ENCODE results near the gene HOXA9. TPM values are rescaled to one million over a fixed set of nuclear protein-coding genes. Genes with fewer than 3 reads are reported as not detected.

Gene HOXA9
- total and polyA plus RNA-seq, 4 donors, result 0.02 to 0.70 TPM; not detected in 2

DNA sequence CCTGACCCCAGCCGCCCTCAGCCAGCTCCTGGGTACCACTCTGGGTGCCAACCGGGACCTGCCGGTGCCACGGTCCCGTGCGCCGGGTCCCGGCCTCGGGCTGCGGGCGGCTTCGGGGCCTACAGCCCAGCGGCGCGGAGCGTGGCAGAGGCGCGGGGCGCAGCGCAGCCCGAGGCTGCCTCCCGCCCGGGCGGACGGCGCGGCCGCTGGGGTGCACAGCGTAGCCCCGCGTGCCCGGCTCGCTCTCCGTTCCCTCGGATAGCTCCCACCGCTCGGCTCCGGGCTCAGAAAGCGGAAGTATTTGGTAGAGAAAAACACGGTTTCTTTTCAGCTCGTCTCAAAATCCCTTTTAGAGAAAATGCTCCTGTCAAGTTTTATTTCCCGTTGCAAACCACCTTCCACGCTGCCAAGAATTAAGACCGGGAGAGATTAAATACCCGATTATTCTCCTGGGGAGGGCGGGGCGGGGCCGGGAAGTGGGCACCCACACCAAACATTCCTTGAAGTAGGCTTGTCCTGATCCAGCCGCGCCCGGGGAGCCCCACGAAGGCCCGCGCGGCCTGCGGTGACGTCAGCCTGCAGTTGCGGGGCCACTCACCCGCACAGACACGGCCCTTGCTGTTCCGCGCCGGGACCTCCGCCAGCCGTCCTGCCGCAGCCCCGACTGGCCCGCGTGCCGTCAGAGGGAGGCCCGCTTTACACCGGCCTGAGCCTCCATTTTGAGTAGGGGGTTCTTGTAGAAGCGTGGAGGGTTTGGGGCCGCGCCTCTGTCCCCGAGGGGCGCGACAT lies 27.4 kb upstream of the HOXA9 start:
- no peak overlapping the region for H3K9ac ChIP-seq (ENCODE audit: low read depth in 1 of 2, low read length in 2 of 2)
- peaks cover 0 to 6% (median under 1%) of the 10 kb centered on the region in 4 donors for H3K9me3 ChIP-seq (ENCODE audit: control insufficient read depth in 4 of 4, low read length in 3 of 4)
- peaks cover 14 to 26% (median 19%) of the 10 kb centered on the region in 4 donors for H3K4me1 ChIP-seq (ENCODE audit: control insufficient read depth in 4 of 4, insufficient read depth in 4 of 4, low read length in 3 of 4)
- TF ChIP-seq RXRA (IDR thresholded peaks at IDR 0.05) (no peak), RAD21 (IDR thresholded peaks at IDR 0.05) (no peak), GABPA (IDR thresholded peaks at IDR 0.05 in 1 of 2, conservative IDR thresholded peaks at IDR 0.05 in 1 of 2) (no peak), YY1 (IDR thresholded peaks at IDR 0.05) (no peak), ATF3 (IDR thresholded peaks at IDR 0.05) (no peak), JUND (IDR thresholded peaks at IDR 0.05) (no peak), SP1 (IDR thresholded peaks at IDR 0.05) (no peak), HNF4A (conservative IDR thresholded peaks at IDR 0.05) (no peak)
- TF ChIP-seq, protein P1, sequence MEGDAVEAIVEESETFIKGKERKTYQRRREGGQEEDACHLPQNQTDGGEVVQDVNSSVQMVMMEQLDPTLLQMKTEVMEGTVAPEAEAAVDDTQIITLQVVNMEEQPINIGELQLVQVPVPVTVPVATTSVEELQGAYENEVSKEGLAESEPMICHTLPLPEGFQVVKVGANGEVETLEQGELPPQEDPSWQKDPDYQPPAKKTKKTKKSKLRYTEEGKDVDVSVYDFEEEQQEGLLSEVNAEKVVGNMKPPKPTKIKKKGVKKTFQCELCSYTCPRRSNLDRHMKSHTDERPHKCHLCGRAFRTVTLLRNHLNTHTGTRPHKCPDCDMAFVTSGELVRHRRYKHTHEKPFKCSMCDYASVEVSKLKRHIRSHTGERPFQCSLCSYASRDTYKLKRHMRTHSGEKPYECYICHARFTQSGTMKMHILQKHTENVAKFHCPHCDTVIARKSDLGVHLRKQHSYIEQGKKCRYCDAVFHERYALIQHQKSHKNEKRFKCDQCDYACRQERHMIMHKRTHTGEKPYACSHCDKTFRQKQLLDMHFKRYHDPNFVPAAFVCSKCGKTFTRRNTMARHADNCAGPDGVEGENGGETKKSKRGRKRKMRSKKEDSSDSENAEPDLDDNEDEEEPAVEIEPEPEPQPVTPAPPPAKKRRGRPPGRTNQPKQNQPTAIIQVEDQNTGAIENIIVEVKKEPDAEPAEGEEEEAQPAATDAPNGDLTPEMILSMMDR (IDR thresholded peaks at IDR 0.05; ENCODE audit: low read depth, low read length, missing input control), result no peak
- H3K27ac ChIP-seq (ENCODE audit: low read depth in 1 of 2, low read length in 2 of 2), result no peak overlapping the region
- H3K27me3 ChIP-seq (ENCODE audit: control insufficient read depth in 4 of 4, insufficient read depth in 4 of 4, low read length in 3 of 4), result peaks cover 4 to 47% (median 30%) of the 10 kb centered on the region in 4 donors
- H3K4me3 ChIP-seq (ENCODE audit: low read depth in 1 of 3, low read length in 3 of 3), result peak overlapping the region in 1 of 3 donors; percentile 42
- no peak for DNase-seq (ENCODE audit: low spot score)
- H3K36me3 ChIP-seq (ENCODE audit: control insufficient read depth in 4 of 4, insufficient read depth in 3 of 4, low read depth in 1 of 4, low read length in 3 of 4), result no peaks in the 10 kb centered on the region
- WGBS, result 4% methylated on average over 78 of the region's 78 CpGs

GRCh38 chr7:27191833-27192545 lies 26.7 kb upstream of the HOXA9 start:
- Histone ChIP-seq H3K36me3 (ENCODE audit: control insufficient read depth in 4 of 4, insufficient read depth in 3 of 4, low read depth in 1 of 4, low read length in 3 of 4) (no peaks in the 10 kb centered on the region), H3K4me3 (ENCODE audit: low read depth in 1 of 3, low read length in 3 of 3) (peak overlapping the region in 1 of 3 donors; percentile 42), H3K27ac (ENCODE audit: low read depth in 1 of 2, low read length in 2 of 2) (no peak overlapping the region), H3K4me1 (ENCODE audit: control insufficient read depth in 4 of 4, insufficient read depth in 4 of 4, low read length in 3 of 4) (peaks cover 14 to 28% (median 20%) of the 10 kb centered on the region in 4 donors), H3K9me3 (ENCODE audit: control insufficient read depth in 4 of 4, low read length in 3 of 4) (peaks cover 0 to 6% (median under 1%) of the 10 kb centered on the region in 4 donors), H3K9ac (ENCODE audit: low read depth in 1 of 2, low read length in 2 of 2) (no peak overlapping the region), H3K27me3 (ENCODE audit: control insufficient read depth in 4 of 4, insufficient read depth in 4 of 4, low read length in 3 of 4) (peaks cover 4 to 50% (median 30%) of the 10 kb centered on the region in 4 donors)
- 10% methylated on average over 42 of the region's 42 CpGs for WGBS
- TF ChIP-seq REST (IDR thresholded peaks at IDR 0.05) (no peak), ATF3 (IDR thresholded peaks at IDR 0.05) (no peak), FOXA2 (IDR thresholded peaks at IDR 0.05) (no peak), HNF4G (IDR thresholded peaks at IDR 0.05) (no peak), TAF1 (conservative IDR thresholded peaks at IDR 0.05) (no peak), NR2F2 (IDR thresholded peaks at IDR 0.05) (no peak), JUND (IDR thresholded peaks at IDR 0.05) (no peak), HNF4A (conservative IDR thresholded peaks at IDR 0.05) (no peak)
- TF ChIP-seq, protein P2, sequence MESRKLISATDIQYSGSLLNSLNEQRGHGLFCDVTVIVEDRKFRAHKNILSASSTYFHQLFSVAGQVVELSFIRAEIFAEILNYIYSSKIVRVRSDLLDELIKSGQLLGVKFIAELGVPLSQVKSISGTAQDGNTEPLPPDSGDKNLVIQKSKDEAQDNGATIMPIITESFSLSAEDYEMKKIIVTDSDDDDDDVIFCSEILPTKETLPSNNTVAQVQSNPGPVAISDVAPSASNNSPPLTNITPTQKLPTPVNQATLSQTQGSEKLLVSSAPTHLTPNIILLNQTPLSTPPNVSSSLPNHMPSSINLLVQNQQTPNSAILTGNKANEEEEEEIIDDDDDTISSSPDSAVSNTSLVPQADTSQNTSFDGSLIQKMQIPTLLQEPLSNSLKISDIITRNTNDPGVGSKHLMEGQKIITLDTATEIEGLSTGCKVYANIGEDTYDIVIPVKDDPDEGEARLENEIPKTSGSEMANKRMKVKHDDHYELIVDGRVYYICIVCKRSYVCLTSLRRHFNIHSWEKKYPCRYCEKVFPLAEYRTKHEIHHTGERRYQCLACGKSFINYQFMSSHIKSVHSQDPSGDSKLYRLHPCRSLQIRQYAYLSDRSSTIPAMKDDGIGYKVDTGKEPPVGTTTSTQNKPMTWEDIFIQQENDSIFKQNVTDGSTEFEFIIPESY (IDR thresholded peaks at IDR 0.05), result no peak
- TF ChIP-seq, protein P1 (IDR thresholded peaks at IDR 0.05; ENCODE audit: low read depth, low read length, missing input control), result no peak
- no peak for DNase-seq (ENCODE audit: low spot score)
